Right renal cortex interstitium (tissue), 3 donors: ENCODE measurements around the gene SLC2A10. TPM values are rescaled to one million over a fixed set of nuclear protein-coding genes. Genes with fewer than 3 reads are reported as not detected.

Source experiments
- DNase-seq, 3 donors: peaks; one replicate each; pipeline ENCODE4 v3.0.0-alpha.2; 2013; ENCODE audit warnings: low read depth in 3 of 3, low spot score in 2 of 3
- polyA plus RNA-seq, 3 donors: library from polyadenylated mRNA; unstranded; fragments of 120-200 nt; gene quantifications; one replicate each; pipeline ENCODE4 v1.2.1, GENCODE V29; 2013; ENCODE audit not compliant: insufficient read length in 3 of 3

The SLC2A10 gene
- polyA plus RNA-seq, 3 donors: 14.7 to 16.1 (median 15.4) TPM

DNA sequence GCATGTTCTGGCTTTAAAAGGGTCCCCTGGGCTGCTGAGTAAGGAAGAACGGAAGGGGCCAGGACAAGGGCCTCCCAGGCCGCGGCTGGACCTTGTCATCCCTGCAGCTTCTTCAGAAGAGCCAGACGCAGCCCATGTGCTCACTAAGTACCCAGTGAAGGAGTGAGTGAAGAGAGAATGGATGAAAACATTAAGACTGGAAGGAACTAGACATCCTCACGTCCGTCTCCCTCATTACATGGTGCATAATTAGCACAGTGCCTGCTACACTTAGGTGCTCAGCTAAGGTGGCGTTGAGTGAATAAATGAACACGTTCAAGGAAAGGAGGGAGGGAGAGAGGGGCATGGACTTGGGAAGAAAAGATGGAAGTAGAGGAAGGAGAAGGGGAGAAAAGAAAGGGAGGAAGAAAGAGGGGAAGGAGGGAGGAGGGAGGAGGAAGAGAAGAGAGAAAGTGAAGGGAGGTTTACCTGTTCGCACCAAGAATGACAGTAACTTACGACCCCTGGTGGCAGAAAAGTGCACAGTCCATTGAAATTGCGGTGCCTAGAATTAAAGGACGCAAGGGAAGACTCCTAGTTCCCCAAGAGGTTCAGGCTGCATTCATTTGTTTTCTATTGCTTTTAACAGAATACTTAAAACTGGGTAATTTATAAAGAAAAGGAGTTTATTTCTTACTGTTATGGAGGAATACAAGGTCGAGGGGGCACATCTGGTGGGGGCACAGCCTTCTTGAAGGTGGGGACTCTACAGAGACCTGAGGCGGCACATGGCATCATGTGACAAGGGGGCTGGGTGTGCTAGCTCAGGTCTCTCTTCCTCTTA lies 28.2 kb upstream of the SLC2A10 start:
- peak; percentile 31 to 64 (median 54) for DNase-seq

DNA sequence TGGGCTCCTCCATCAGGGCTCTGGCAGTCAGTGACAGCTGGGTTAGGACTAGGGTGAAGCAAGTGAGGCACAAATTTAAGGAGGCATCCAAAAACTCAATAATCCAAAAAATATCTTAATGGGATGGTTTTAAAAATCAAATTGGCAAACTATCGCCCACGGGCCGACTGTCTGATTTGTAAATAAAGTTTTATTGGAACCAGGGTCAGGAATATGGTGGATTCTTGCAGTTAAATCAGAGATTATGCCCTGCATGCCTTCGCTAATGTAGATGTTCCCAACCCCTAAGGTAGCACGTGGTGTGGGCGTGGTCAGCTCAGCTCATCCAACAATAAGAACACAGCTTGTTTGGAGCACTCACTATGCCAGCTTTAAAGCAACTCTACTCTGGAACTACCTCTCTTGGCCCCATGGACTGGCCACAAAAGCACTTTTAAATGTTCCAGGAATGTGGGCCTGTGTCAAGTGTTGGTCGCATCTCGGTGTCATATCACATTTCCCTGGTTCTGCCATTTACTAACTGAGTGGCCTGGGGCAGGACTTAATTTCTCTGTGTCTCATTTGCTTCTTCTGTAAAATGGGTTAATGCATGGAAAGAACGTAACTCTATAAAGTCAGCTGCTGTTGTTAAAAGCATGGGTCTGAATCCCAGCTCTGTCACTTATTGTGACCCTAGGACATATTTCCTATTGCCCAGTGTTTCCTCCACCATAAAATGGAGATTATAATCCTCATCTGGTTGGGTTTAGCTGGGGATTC lies 27.2 kb upstream of the SLC2A10 start:
- no peak for DNase-seq

- no peak for DNase-seq
Observed at GRCh38 chr20:46683011-46683667, 26.3 kb upstream of the SLC2A10 start.

DNA sequence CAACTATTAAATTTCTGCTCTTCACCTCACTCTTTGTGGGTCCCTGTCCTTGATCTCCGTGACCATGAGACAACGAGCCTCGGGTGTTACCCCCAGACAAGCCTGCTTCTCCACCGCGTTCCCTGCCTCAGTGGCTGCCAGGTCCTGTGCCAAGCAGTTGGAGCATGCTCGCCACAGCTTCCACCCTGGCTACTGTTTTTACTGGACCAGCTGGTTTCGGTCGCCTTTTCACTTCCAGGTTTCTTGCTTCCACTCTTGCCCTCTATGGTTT lies 25.8 kb upstream of the SLC2A10 start:
- no peak for DNase-seq

- DNase-seq: peak in 2 of 3 donors; percentile 41
Observed at GRCh38 chr20:46683939-46684750, 25.3 kb upstream of the SLC2A10 start.

GRCh38 chr20:46688151-46689081 lies 21.0 kb upstream of the SLC2A10 start:
- DNase-seq: peak in 1 of 3 donors; percentile 27

- peak; percentile 96 to 99 (median 98) for DNase-seq
Observed at GRCh38 chr20:46689082-46689753, 20.2 kb upstream of the SLC2A10 start, which contains the start of gene TP53RK. TSS of gene TP53RK (minus strand) at chr20:46689444. CDS start at chr20:46689414, 30 bp downstream.

GRCh38 chr20:46689754-46690085 lies 19.7 kb upstream of the SLC2A10 start:
- DNase-seq: no peak

- no peak for DNase-seq
Observed at GRCh38 chr20:46690219-46691106, 19.0 kb upstream of the SLC2A10 start.

DNA sequence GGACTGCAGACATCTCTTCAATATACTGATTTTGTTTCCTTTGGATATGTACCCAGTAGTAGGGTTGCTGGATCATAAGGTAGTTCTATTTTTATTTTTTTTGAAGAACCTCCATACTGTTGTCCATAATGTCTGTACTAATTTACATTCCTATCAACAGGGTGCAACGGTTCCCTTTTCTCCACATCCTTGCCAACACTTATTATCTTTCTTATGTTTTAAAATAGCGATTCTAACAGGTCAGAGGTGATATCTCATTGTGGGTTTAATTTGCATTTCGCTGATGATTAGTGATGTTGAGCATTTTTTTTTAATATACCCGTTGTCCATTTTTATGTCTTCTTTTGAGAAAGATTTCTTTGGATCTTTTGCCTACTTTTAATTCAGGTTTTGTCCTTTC lies 18.3 kb upstream of the SLC2A10 start:
- DNase-seq: no peak

DNA sequence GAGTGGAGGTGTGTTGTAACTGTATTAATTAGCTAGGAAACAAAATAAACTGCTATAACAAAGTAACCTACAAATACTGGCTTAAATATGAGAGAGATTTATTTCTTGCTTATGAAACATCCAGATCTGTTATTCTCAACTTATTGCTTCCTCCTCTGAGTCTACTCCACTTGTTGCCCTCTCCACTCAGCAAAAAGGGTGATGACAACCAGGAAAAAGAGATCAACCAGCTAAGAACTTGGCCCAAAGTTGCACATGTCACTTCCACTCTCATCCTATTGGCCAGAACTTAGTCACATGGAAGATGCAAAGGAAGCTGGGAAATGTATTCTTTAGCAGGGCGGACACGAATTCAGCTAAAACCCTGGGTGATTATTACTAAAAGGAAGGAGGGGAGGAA lies 15.0 kb upstream of the SLC2A10 start:
- no peak for DNase-seq

GRCh38 chr20:46695892-46696291 lies 13.6 kb upstream of the SLC2A10 start:
- no peak for DNase-seq

DNA sequence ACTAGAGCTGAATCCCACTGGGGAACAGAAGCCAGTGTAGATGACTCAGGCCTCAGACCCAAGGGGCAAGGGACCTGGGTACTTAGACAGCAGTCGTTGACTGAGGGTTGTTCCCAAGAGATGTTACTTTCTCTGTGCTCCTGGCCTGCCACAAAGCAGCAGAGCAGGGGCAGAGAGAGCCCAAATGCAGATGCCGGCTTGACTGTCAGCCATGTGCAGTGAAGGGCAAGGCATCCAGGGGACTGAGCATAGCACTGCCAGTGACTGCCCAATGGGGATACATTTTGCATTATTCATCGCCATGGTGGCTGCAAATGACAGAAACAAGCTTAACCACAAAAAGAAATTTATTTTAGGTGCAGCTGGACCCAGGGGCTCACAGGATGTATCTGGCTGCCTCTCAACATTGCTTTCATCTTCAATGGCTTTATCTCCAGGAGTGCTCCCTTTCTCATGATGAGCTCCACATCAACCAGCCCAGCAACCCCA lies 12.6 kb upstream of the SLC2A10 start:
- no peak for DNase-seq

- DNase-seq: no peak
Observed at GRCh38 chr20:46698788-46699187, 10.7 kb upstream of the SLC2A10 start.

GRCh38 chr20:46699651-46700359 lies 9.6 kb upstream of the SLC2A10 start:
- DNase-seq: no peak

- no peak for DNase-seq
Observed at GRCh38 chr20:46700481-46700880, 9.0 kb upstream of the SLC2A10 start.

DNA sequence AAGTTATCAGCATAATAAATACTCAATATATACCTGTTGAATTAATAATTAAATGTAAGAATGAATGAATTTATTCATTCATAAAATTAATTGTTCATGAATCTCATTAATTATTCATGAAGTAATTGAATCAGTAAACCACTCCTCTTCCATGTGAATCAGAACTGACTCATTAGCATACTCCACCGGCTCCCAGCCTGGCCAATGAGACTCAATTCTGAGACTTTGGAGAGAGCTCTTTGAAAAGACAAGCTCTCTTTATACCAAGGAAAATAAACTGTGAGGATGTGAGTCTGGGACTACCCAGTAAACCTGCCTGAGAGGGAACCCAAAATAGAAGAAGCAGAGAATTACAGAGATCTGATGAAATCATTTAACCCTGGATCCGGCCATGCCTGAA lies 8.4 kb upstream of the SLC2A10 start:
- DNase-seq: no peak
